Breast epithelium (tissue), 4 donors: ENCODE data around the gene CELSR3. TPM values are rescaled to one million over a fixed set of nuclear protein-coding genes. Genes with fewer than 3 reads are reported as not detected.

Experiments used
- DNase-seq, 2 donors: peaks; one replicate each; pipeline ENCODE4 v3.0.0-alpha.2; 2019; ENCODE audit warnings: low spot score in 2 of 2
- H3K27ac ChIP-seq, 2 donors: fragments of 200-600 bp; sonication (generic) in 1 of 2; one replicate each; pipeline ENCODE4 v1.5.1; 2016 to 2019; ENCODE audit warnings: mild to moderate bottlenecking in 1 of 2
- H3K27me3 ChIP-seq, 2 donors: fragments of 200-600 bp; sonication (generic) in 1 of 2; one replicate each; pipeline versions ENCODE4 v1.5.1 to v1.6.0; 2017 to 2019; ENCODE audit warnings: control low read depth in 1 of 2, mild to moderate bottlenecking in 1 of 2
- H3K36me3 ChIP-seq: fragments of 200-600 bp; one replicate; pipeline ENCODE4 v1.5.1; 2019
- H3K4me1 ChIP-seq, 2 donors: fragments of 200-600 bp; sonication (generic); one replicate each; pipeline ENCODE4 v1.5.1; 2016 to 2019; ENCODE audit warnings: control low read depth in 1 of 2
- H3K4me3 ChIP-seq, 3 donors: fragments of 200-600 bp; sonication (generic); 1 replicate in 2 of 3; 2 replicates in 1 of 3; pipeline ENCODE4 v1.5.1; 2016 to 2019; ENCODE audit warnings: mild to moderate bottlenecking in 3 of 3, moderate library complexity in 2 of 3
- H3K9me3 ChIP-seq, 2 donors: fragments of 200-600 bp; sonication (generic) in 1 of 2; one replicate each; pipeline ENCODE4 v1.5.1; 2016 to 2019; ENCODE audit warnings: control low read depth in 1 of 2
- POLR2A ChIP-seq: fragments of 450-650 bp; IDR thresholded peaks from one replicate; pipeline ENCODE4 v1.6.1; 2016; ENCODE audit warnings: antibody characterized with exemption, mild to moderate bottlenecking, moderate library complexity
- POLR2AphosphoS5 ChIP-seq, 3 donors: sonication (generic); formaldehyde crosslinking; IDR thresholded peaks; one replicate each; pipeline ENCODE4 v1.6.1; 2017; ENCODE audit warnings: antibody characterized with exemption in 3 of 3
- intact Hi-C: fragments of 100-400 bp; cut with DNase I; formaldehyde crosslinking; loops from one replicate; pipeline ENCODE4 v1.15.1; 2023; ENCODE audit warnings: low total_unique reads
- total RNA-seq, 3 donors: library from RNA; depleted of rRNA; stranded (reverse); fragments of >200 nt; gene quantifications; one replicate each; pipeline ENCODE4 v1.1.0, GENCODE V29; 2016
- TF ChIP-seq, protein P1 (sequence below), 3 donors: fragments of 450-650 bp; IDR thresholded peaks; one replicate each; pipeline ENCODE4 v1.5.1; 2016 to 2017; ENCODE audit warnings: antibody characterized with exemption in 3 of 3, mild to moderate bottlenecking in 3 of 3, moderate library complexity in 3 of 3

CELSR3 gene
- total RNA-seq, 3 donors from 2014 or later: 0.88 to 1.3 (median 1.1) TPM

DNA sequence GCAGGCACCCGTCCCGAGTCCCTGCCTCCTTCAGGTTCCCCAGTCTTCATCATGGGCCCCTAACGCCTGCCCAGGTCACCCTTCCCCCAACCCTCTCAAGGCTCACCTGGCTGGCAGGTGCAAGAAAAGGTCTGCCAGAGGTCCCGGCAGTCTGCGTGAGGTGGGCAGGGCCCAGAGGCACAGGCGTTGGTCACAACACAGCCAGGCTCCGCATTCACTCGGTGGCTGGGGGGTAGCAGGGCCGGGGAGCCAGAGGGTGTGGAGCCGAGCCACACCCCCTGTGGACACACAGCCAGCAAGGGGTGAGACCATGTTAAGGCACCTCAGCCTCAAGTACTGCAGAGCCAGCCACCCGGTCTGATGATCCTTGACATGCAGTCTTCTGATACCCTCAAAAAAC lies 10.9 kb downstream of the CELSR3 start:
- no peaks in the 10 kb centered on the region for H3K27me3 ChIP-seq
- no peaks in the 10 kb centered on the region for H3K9me3 ChIP-seq
- no peaks in the 10 kb centered on the region for H3K36me3 ChIP-seq
- H3K27ac ChIP-seq: no peak overlapping the region
- intact Hi-C loops: loop anchor here (10.0 kb wide), 1 partner anchor 953 kb away; no protein-coding TSS in a partner anchor
- TF ChIP-seq, protein P1, sequence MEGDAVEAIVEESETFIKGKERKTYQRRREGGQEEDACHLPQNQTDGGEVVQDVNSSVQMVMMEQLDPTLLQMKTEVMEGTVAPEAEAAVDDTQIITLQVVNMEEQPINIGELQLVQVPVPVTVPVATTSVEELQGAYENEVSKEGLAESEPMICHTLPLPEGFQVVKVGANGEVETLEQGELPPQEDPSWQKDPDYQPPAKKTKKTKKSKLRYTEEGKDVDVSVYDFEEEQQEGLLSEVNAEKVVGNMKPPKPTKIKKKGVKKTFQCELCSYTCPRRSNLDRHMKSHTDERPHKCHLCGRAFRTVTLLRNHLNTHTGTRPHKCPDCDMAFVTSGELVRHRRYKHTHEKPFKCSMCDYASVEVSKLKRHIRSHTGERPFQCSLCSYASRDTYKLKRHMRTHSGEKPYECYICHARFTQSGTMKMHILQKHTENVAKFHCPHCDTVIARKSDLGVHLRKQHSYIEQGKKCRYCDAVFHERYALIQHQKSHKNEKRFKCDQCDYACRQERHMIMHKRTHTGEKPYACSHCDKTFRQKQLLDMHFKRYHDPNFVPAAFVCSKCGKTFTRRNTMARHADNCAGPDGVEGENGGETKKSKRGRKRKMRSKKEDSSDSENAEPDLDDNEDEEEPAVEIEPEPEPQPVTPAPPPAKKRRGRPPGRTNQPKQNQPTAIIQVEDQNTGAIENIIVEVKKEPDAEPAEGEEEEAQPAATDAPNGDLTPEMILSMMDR (IDR thresholded peaks at IDR 0.05): no peak
- TF ChIP-seq POLR2A (no peak), POLR2AphosphoS5 (IDR thresholded peaks at IDR 0.05) (no peak)
- H3K4me3 ChIP-seq: no peak overlapping the region
- H3K4me1 ChIP-seq: no peaks in the 10 kb centered on the region
- DNase-seq: no peak

DNA sequence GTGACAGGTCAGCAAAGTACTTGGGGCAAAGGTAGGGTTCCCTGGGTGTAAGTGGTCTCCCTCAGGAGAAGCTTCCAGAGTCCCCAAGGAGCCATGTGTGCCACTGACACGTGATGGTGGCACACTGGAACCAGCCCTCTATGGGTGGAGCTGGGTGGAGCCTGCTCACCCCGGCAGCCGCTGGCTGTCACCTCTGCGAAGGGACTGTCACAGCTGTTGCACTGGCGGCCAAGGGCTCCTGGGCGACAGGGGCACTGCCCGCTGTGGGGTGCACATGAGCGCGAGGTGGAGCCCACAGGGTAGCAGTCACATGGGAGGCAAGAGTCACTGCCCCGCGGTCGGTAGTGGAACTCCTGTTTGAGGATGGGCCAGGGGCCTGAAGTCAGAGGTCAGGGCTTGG lies 12.0 kb downstream of the CELSR3 start:
- H3K27ac ChIP-seq: no peak overlapping the region
- H3K36me3 ChIP-seq: no peaks in the 10 kb centered on the region
- H3K9me3 ChIP-seq: no peaks in the 10 kb centered on the region
- no peak for DNase-seq
- no peaks in the 10 kb centered on the region for H3K4me1 ChIP-seq
- intact Hi-C loops: loop anchor here (10.0 kb wide), 1 partner anchor 954 kb away; no protein-coding TSS in a partner anchor
- TF ChIP-seq, protein P1 (IDR thresholded peaks at IDR 0.05): no peak
- TF ChIP-seq POLR2A: no peak
- TF ChIP-seq POLR2AphosphoS5 (IDR thresholded peaks at IDR 0.05): no peak
- H3K27me3 ChIP-seq: no peaks in the 10 kb centered on the region
- H3K4me3 ChIP-seq: no peak overlapping the region

DNA sequence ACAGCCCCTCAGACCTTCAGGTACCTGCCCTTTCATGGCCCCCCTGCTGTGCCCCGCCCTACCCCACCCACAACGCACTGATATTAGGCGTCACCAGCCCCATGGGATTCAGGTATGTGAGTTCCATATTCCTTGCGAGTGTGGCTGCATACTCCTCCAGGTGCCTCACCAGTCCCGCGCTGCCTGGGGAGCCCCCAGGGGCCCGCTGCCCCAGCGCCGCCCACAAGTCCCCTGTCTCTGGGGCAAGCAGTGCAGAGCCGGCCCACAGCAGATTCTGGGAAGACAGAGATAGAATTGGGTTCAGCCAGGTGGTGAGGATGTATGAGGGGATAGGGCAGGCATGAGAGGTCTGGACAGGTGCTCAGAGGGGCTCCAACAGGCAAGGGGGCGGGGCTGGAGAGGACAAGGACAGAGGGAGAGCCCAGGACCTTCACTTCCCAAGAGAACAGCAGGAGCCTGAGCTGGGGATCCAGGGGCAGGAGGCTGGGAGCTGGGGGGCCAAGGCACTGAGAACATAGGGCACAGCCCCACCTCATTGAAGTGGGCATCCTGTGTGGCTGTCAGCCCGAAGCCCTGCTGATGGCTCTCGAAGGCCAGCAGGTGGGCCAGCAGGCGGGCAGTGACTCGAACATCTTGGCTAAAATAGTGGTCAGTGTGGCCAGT lies 14.4 kb downstream of the CELSR3 start:
- no peaks in the 10 kb centered on the region for H3K4me1 ChIP-seq
- no peaks in the 10 kb centered on the region for H3K9me3 ChIP-seq
- intact Hi-C loops: loop anchor here (5.0 kb wide), 1 partner anchor 696 kb away; no protein-coding TSS in a partner anchor

DNA sequence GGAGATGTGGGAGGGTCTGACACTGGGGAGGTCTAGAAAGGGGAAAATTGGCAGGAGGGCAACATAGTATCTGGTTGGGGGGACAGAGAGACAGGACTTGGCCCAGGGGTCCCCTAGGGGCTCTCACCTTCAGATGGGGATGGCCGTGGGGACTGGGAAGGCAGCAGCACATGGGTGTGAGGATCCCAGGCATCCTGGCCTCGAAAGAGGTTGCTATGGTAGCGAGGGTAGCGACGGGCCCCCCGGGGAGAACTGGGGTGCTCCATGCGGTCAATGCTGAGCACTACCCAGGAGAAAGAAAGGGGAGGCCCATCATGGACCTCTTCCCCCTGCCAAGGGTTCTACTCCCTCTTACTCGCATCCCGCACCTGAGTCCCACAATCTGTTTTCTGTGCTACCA lies 15.0 kb downstream of the CELSR3 start:
- DNase-seq: no peak
- intact Hi-C loops: loop anchor here (5.0 kb wide), 1 partner anchor 695 kb away; no protein-coding TSS in a partner anchor
- TF ChIP-seq, protein P1 (IDR thresholded peaks at IDR 0.05): no peak
- TF ChIP-seq POLR2AphosphoS5 (IDR thresholded peaks at IDR 0.05) (no peak), POLR2A (no peak)
- Histone ChIP-seq H3K27me3 (no peaks in the 10 kb centered on the region), H3K36me3 (no peaks in the 10 kb centered on the region), H3K27ac (no peak overlapping the region), H3K4me3 (no peak overlapping the region), H3K4me1 (no peaks in the 10 kb centered on the region), H3K9me3 (no peaks in the 10 kb centered on the region)

More for the DNA sequence above, 14.4 kb downstream of the CELSR3 start:
- Histone ChIP-seq H3K27me3 (no peaks in the 10 kb centered on the region), H3K27ac (no peak overlapping the region), H3K4me3 (no peak overlapping the region), H3K36me3 (no peaks in the 10 kb centered on the region)
- TF ChIP-seq POLR2AphosphoS5 (IDR thresholded peaks at IDR 0.05) (no peak), POLR2A (no peak)
- TF ChIP-seq, protein P1 (IDR thresholded peaks at IDR 0.05): no peak
- DNase-seq: no peak
